Dermis blood vessel endothelial cell (primary cell): ENCODE measurements around the gene EVI5. TPM values are rescaled to one million over a fixed set of nuclear protein-coding genes. Genes with fewer than 3 reads are reported as not detected.
"Not testable (repeated sequence)": the region's sequence is repeated elsewhere in the genome, so short reads cannot be mapped to it uniquely, and the experiment has no call there.

Experiments used
- DNase-seq: peaks from one replicate; pipeline ENCODE4 v3.0.0; 2010
- total RNA-seq: library from RNA; depleted of rRNA; stranded (reverse); fragments of >200 nt; gene quantifications from 2 replicates; pipeline ENCODE4 v1.2.3, GENCODE V29; 2014

EVI5 gene
- total RNA-seq, 1 donor from 2014 or later, result 25.5 TPM

DNA sequence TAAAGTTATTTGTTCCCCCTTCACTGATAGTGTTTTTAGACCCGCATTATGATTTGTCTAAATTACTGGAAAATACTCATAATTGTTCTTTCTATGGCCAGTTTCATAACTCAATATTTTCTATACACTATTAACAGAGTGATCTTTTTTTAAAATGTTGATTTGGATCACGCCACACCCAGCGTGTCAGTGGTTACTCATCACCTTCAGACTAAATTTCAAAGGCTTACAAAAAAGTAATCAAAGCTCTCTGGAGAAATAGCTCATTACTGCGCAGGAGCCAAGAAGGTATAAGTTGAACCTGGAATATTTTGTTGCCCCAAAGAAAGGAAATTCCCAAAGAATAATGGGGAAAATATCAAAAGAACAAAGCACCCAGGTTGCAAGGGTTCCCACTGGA, 104.9 kb downstream of the EVI5 start:
- DNase-seq, result no peak

DNA sequence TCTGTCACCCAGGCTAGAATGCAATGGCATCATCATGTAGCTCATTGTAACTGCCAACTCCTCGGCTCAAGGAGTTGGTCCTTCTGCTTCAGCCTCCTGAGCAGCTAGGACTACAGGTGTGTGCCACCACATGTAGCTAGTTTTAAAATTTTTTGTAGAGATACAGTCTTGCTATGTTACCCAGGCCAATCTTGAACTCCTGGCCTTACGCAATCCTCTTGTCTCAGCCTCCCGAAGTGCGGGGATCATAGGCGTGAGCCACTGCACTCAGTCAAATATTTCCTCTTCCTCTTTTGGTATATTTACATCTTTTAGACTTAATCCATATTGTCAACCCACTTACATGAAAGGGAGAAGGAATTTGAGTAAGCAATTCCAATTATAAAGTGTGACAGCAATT, 121.1 kb downstream of the EVI5 start:
- no peak for DNase-seq

DNA sequence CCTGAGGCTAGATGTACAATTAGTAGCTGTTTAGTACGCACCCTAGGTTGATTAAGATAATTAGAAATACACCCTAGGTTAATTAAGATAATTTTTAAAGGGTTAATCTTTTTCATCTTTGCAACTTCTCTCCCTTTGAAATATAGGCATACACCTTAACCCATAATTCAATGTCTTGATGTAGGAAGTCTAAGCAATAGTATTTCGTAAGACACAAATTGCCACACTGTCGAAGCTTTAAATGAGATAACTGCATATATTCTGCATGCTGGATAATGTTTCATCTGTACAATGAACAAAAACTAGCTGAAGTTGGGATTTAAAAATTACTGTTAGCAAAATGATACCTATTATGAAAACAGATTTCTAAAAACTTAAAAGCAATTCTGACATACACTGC, 122.9 kb downstream of the EVI5 start:
- no peak for DNase-seq

GRCh38 chr1:92657701-92658100, 127.2 kb downstream of the EVI5 start:
- DNase-seq, result no peak

DNA sequence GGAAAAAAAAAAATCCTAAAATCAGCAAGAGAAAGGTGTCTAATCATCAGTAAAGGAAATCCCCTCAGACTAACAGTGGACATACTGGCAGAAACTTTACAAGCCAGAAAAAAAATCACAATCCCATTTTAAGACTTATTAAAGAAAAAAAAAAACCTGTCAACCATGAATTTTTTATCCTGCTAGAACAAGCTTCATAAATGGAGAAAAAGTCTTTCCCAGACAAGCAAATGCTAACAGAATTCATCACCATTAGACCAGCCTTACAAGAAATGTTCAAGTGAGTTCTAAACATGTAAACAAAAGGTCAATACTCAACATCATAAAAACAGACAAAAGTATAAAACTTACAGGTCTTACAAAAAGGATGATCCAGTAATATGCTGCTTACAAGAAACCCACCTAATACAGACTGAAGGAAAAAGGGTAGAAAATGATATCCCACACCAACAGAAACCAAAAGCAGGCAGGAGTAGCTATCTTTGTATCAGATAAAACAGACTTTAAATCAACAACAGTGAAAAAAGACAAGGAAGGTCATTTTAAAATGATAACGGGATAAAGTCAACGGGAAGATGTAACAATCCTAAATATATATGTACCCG, 129.6 kb downstream of the EVI5 start:
- no peak for DNase-seq

- peak; percentile 8 for DNase-seq
These were observed 131.1 kb downstream of the EVI5 start for GRCh38 chr1:92653605-92654381.

- DNase-seq, result not testable (repeated sequence)
These were observed 144.2 kb downstream of the EVI5 start for GRCh38 chr1:92640686-92641085.

DNA sequence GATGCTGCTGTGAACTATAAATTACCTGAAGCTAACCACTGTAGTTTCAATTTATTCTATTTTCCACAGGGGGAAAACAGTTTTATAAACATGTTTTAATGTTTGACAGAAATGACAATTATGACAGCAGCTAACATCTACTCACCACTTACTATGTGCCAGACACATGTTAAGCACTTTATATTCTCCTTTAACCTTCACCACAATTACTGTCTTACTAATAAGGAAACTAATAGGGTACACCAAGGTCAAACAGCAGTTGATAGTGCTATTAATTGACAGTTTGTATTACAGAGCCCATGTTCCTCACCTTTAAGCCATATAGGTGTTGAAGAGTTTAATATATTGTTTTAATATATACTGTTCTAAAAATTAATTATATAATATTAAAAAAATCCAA, 146.4 kb downstream of the EVI5 start:
- DNase-seq, result no peak

- not testable (repeated sequence) for DNase-seq
These were observed 149.7 kb downstream of the EVI5 start for GRCh38 chr1:92635203-92635602.

DNA sequence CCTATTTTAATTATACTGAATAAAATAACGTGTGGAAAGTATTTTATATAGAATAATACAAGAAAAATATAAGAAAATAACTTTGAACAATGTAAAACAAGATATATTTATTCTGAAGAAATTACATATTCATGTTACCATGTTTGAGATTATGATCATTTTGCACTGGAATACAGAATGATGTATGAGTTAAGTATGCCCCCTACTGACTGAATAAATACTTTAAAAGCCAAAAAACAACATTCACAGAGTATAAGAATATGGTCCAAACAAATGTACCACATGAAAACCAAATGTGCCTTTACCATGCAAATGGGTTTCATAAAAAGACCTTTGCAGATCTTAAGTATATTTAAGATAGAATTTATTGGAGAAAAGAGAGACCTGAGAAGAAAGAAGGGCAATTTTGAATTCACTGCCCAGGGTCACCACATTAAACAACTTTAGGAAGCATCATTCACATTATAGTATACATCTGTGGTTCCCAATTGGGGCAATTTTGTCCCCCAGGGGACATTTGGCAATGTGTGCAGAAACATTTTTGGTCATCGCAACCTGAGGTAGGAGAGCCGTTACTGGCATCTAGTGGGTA, 161.6 kb downstream of the EVI5 start:
- peak; percentile 41 for DNase-seq

- no peak for DNase-seq
These were observed 165.3 kb downstream of the EVI5 start for GRCh38 chr1:92619466-92620189.

GRCh38 chr1:92601044-92601443, 183.9 kb downstream of the EVI5 start:
- DNase-seq, result no peak

GRCh38 chr1:92599184-92599583, 185.7 kb downstream of the EVI5 start:
- DNase-seq, result peak; percentile 54

- DNase-seq, result not testable (repeated sequence)
These were observed 195.5 kb downstream of the EVI5 start for GRCh38 chr1:92589361-92589760.

GRCh38 chr1:92587445-92587844, 197.5 kb downstream of the EVI5 start:
- DNase-seq, result no peak

DNA sequence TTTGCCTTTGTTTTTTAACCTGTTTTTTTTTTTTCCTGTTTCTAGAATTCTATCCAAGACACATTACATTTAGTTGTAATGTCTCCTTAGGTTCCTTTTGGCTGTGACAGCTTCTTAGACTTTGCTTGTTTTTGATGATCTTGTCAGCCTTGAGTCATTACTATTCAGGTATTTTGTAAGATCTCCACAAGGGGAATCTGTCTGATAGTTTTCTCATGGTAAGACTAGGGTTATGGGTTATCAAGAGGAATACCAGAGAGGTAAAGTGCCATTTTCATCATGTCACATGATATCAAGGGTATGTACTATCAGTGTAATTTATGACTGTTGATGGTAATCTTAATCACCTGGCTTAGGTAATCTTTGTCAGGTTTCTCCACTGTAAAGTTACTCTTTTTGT, 199.1 kb downstream of the EVI5 start:
- DNase-seq, result no peak

- not testable (repeated sequence) for DNase-seq
These were observed 200.1 kb downstream of the EVI5 start for GRCh38 chr1:92584810-92585209.

DNA sequence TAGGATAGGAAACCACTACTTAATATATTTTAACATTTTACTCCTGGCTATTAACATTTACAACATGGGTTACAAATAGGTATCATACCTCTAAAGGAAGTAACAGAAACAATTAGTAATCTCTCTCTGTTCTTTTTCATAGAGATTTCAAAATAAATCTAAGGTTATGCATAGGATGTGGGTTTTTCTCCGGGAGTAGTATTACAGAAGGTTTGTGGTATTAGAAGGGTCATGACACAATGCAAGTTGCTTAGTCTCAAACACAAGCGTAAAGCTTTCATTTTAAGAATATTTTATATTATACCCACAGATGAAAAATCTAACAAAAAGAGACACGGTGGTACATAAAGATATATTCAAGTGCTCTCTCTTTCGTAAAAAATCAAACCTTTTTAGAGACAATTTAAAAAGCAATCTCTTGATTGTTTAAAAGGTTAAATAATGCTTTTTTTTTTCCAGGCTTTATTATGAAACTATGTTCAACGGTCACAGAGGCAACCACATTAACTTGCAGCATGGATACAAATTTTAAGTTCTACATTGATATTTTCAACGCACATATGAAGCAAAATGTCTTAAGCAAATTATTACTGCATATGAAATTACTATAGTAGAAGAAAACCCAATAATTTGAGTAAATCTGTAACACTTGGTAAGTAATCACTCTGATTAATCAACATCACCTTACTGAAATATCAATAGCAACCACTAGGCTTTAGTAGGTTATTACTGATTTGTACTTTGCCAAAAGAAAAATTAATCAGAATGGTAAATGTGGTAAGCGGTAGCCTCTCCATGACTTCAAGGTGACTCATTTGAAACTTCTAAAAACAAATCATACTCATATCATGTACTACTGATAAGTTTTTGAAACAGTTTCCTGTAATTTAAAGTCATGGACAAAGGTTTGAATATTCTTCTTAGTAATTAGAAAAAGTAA, 200.8 kb downstream of the EVI5 start:
- peak; percentile 50 for DNase-seq

GRCh38 chr1:92577261-92577895, 207.5 kb downstream of the EVI5 start:
- DNase-seq, result peak; percentile 14

DNA sequence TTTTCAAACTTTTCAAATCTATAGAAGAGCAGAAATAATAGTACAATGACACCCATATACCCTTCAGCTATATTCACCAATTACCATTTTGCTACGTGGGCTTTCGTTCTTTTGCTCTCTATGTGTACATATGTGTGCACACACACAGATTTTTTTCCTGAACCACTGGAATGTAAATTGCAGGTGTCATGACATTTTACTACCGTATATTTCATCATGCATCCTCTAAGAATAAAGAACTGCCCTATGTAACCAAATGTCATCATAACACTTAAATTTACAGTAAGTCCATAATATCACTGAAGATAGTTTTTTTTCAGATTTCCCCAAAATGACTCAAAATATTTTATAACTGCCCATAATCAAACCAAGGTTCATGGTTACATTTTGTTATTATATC, 209.8 kb downstream of the EVI5 start:
- no peak for DNase-seq

GRCh38 chr1:92572520-92572919, 212.4 kb downstream of the EVI5 start:
- no peak for DNase-seq

DNA sequence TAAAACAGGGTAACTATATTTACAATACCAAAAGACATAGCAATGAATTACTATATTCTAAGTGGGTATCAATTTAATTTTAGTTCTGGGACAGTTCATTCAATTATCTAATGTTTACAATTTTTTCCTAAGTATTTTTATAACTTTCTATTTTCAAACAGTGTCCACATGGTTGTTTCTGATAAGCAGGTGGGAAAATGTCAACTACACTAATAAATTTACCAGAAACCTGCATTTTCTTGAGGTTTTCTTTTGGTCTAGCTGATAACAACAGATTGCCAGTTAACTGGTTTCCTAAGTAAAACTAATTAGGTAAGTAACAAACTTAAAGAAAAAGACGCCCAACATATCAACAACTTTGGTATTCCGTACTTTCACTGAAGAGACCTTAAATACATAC, 213.3 kb downstream of the EVI5 start:
- DNase-seq, result no peak
